Measurements from ENCODE around the gene KCNIP4. TPM values are rescaled to one million over a fixed set of nuclear protein-coding genes. Genes with fewer than 3 reads are reported as not detected.
A peak's percentile ranks its signal among the peaks of the same experiment; 100 is the strongest.

KCNIP4 gene
- total and polyA plus RNA-seq, 2 donors from 2014 or later = 9.8 to 43.9 TPM

GRCh38 chr4:21856301-21856700, 92.3 kb downstream of the KCNIP4 start:
- no peak for TF ChIP-seq CTCF (IDR thresholded peaks at IDR 0.05; ENCODE audit: borderline replicate concordance, extremely low read depth, insufficient read depth)
- FAIRE-seq (no peak), DNase-seq (peak in 1 of 5 donors; percentile 63)
- H3K4me3 ChIP-seq (ENCODE audit: low read length in 3 of 3) = no peak overlapping the region
- intact Hi-C loops (cut with DNase I) = no loop called here
- H3K36me3 ChIP-seq (ENCODE audit: control insufficient read depth in 2 of 3, insufficient read depth in 3 of 3, low read length in 3 of 3) = no peaks in the 10 kb centered on the region
- no peaks in the 10 kb centered on the region for H3K9me3 ChIP-seq (ENCODE audit: control insufficient read depth in 2 of 3, insufficient read depth in 1 of 3, low read length in 3 of 3)
- H3K4me1 ChIP-seq (ENCODE audit: control insufficient read depth in 2 of 3, insufficient read depth in 2 of 3, low read depth in 1 of 3, low read length in 3 of 3) = no peaks in the 10 kb centered on the region
- no peak overlapping the region for H3K9ac ChIP-seq (ENCODE audit: low read length in 3 of 3)
- H3K27ac ChIP-seq (ENCODE audit: low read depth in 2 of 2, low read length in 2 of 2) = no peak overlapping the region
- H3K27me3 ChIP-seq (ENCODE audit: control insufficient read depth, insufficient read depth, low read length) = no peaks in the 10 kb centered on the region

GRCh38 chr4:21849077-21849476, 99.5 kb downstream of the KCNIP4 start:
- FAIRE-seq (no peak), DNase-seq (no peak)
- no peak overlapping the region for H3K9ac ChIP-seq (ENCODE audit: low read length in 3 of 3)
- no peaks in the 10 kb centered on the region for H3K4me1 ChIP-seq (ENCODE audit: control insufficient read depth in 2 of 3, insufficient read depth in 2 of 3, low read depth in 1 of 3, low read length in 3 of 3)
- H3K27me3 ChIP-seq (ENCODE audit: control insufficient read depth, insufficient read depth, low read length) = no peaks in the 10 kb centered on the region
- no peaks in the 10 kb centered on the region for H3K9me3 ChIP-seq (ENCODE audit: control insufficient read depth in 2 of 3, insufficient read depth in 1 of 3, low read length in 3 of 3)
- H3K36me3 ChIP-seq (ENCODE audit: control insufficient read depth in 2 of 3, insufficient read depth in 3 of 3, low read length in 3 of 3) = no peaks in the 10 kb centered on the region
- TF ChIP-seq CTCF (IDR thresholded peaks at IDR 0.05; ENCODE audit: borderline replicate concordance, extremely low read depth, insufficient read depth) = no peak
- no peak overlapping the region for H3K4me3 ChIP-seq (ENCODE audit: low read length in 3 of 3)
- intact Hi-C loops (cut with DNase I) = no loop called here
- H3K27ac ChIP-seq (ENCODE audit: low read depth in 2 of 2, low read length in 2 of 2) = no peak overlapping the region

- no peaks in the 10 kb centered on the region for H3K9me3 ChIP-seq (ENCODE audit: control insufficient read depth in 2 of 3, insufficient read depth in 1 of 3, low read length in 3 of 3)
- H3K36me3 ChIP-seq (ENCODE audit: control insufficient read depth in 2 of 3, insufficient read depth in 3 of 3, low read length in 3 of 3) = no peaks in the 10 kb centered on the region
- intact Hi-C loops (cut with DNase I) = no loop called here
- H3K4me1 ChIP-seq (ENCODE audit: control insufficient read depth in 2 of 3, insufficient read depth in 2 of 3, low read depth in 1 of 3, low read length in 3 of 3) = no peaks in the 10 kb centered on the region
- TF ChIP-seq CTCF (IDR thresholded peaks at IDR 0.05; ENCODE audit: borderline replicate concordance, extremely low read depth, insufficient read depth) = no peak
- no peak for FAIRE-seq
- H3K27me3 ChIP-seq (ENCODE audit: control insufficient read depth, insufficient read depth, low read length) = no peaks in the 10 kb centered on the region
- H3K27ac ChIP-seq (ENCODE audit: low read depth in 2 of 2, low read length in 2 of 2) = no peak overlapping the region
- peak in 2 of 5 donors; percentile 2 to 25 for DNase-seq
- H3K9ac ChIP-seq (ENCODE audit: low read length in 3 of 3) = no peak overlapping the region
- H3K4me3 ChIP-seq (ENCODE audit: low read length in 3 of 3) = no peak overlapping the region
Observed at GRCh38 chr4:21848021-21848420, 100.6 kb downstream of the KCNIP4 start.

- TF ChIP-seq CTCF (IDR thresholded peaks at IDR 0.05; ENCODE audit: borderline replicate concordance, extremely low read depth, insufficient read depth) = no peak
- no peaks in the 10 kb centered on the region for H3K36me3 ChIP-seq (ENCODE audit: control insufficient read depth in 2 of 3, insufficient read depth in 3 of 3, low read length in 3 of 3)
- no peak for FAIRE-seq
- H3K9ac ChIP-seq (ENCODE audit: low read length in 3 of 3) = no peak overlapping the region
- no peak overlapping the region for H3K4me3 ChIP-seq (ENCODE audit: low read length in 3 of 3)
- no peaks in the 10 kb centered on the region for H3K27me3 ChIP-seq (ENCODE audit: control insufficient read depth, insufficient read depth, low read length)
- H3K27ac ChIP-seq (ENCODE audit: low read depth in 2 of 2, low read length in 2 of 2) = no peak overlapping the region
- intact Hi-C loops (cut with DNase I) = no loop called here
- H3K9me3 ChIP-seq (ENCODE audit: control insufficient read depth in 2 of 3, insufficient read depth in 1 of 3, low read length in 3 of 3) = no peaks in the 10 kb centered on the region
- H3K4me1 ChIP-seq (ENCODE audit: control insufficient read depth in 2 of 3, insufficient read depth in 2 of 3, low read depth in 1 of 3, low read length in 3 of 3) = no peaks in the 10 kb centered on the region
- no peak for DNase-seq
Observed at GRCh38 chr4:21845663-21846062, 102.9 kb downstream of the KCNIP4 start.

Measured in kidney (tissue), 14 donors.